Thyroid gland (tissue), 4 donors: ENCODE measurements around the gene TSPAN4. TPM values are rescaled to one million over a fixed set of nuclear protein-coding genes. Genes with fewer than 3 reads are reported as not detected.

Experiments used
- small RNA-seq: library from RNA; depleted of rRNA; stranded (forward); fragments of <200 nt; gene quantifications from one replicate; pipeline ENCODE3, GENCODE V24; 2016
- total RNA-seq, 4 donors: library from RNA; depleted of rRNA; stranded (reverse); fragments of >200 nt; gene quantifications; one replicate each; pipeline ENCODE4 v1.2.3, GENCODE V29; 2016

Gene TSPAN4
- total RNA-seq, 4 donors from 2014 or later: 86.1 to 127 (median 107) TPM

Small RNAs within 50 kb of the gene (small RNA-seq; reads per million reads assigned to genes)
- not detected for gene SNORA52

Other genes starting within 250 kb of the TSPAN4 start
- gene IRF7, start 226.9 kb upstream of the TSPAN4 start, total RNA-seq: 10 to 100 TPM; 15.4 to 42.4 (median 29.1) TPM
- not detected for gene CDHR5, start 217.9 kb upstream of the TSPAN4 start, total RNA-seq
- not detected for gene SCT, start 215.7 kb upstream of the TSPAN4 start, total RNA-seq
- under 1 TPM in 2 of 4 donors, not detected in 2; 0.88 to 0.89 TPM for gene DRD4, start 205.6 kb upstream of the TSPAN4 start, total RNA-seq
- gene DEAF1, start 147.6 kb upstream of the TSPAN4 start, total RNA-seq: 100 to 1,000 TPM in 1 of 4 donors, 10 to 100 TPM in 3; 61.8 to 103 (median 87.6) TPM
- gene TMEM80, start 147.0 kb upstream of the TSPAN4 start, total RNA-seq: 100 to 1,000 TPM in 1 of 4 donors, 10 to 100 TPM in 3; 57.3 to 103 (median 67.7) TPM
- 100 to 1,000 TPM; 185 to 259 (median 195) TPM for gene EPS8L2, start 136.6 kb upstream of the TSPAN4 start, total RNA-seq
- gene TALDO1, start 95.4 kb upstream of the TSPAN4 start, total RNA-seq: 100 to 1,000 TPM; 300 to 965 (median 558) TPM
- gene GATD1, start 65.4 kb upstream of the TSPAN4 start, total RNA-seq: 10 to 100 TPM; 27.4 to 47.6 (median 35.5) TPM
- under 1 TPM in 2 of 4 donors, not detected in 2; 0.44 to 0.45 TPM for gene CEND1, start 52.8 kb upstream of the TSPAN4 start, total RNA-seq
- gene SLC25A22, start 44.6 kb upstream of the TSPAN4 start, total RNA-seq: 10 to 100 TPM in 1 of 4 donors, 1 to 10 TPM in 3; 5.1 to 13.1 (median 7.8) TPM
- gene PIDD1, start 37.6 kb upstream of the TSPAN4 start, total RNA-seq: 10 to 100 TPM; 11.9 to 33.2 (median 16.1) TPM
- gene RPLP2, start 32.9 kb upstream of the TSPAN4 start, total RNA-seq: 100 to 1,000 TPM; 172 to 526 (median 290) TPM
- gene PNPLA2, start 23.9 kb upstream of the TSPAN4 start, total RNA-seq: 10 to 100 TPM; 35.8 to 95.0 (median 57.6) TPM
- 10 to 100 TPM in 2 of 4 donors, 1 to 10 TPM in 2; 4.1 to 21.2 (median 12.3) TPM for gene CRACR2B, start 14.9 kb upstream of the TSPAN4 start, total RNA-seq
- gene CD151, start 9.9 kb upstream of the TSPAN4 start, total RNA-seq: 100 to 1,000 TPM; 135 to 326 (median 298) TPM
- 10 to 100 TPM; 17.9 to 89.2 (median 52.4) TPM for gene POLR2L, start 323 bp upstream of the TSPAN4 start, total RNA-seq
- 100 to 1,000 TPM in 2 of 4 donors, 10 to 100 TPM in 2; 75.0 to 144 (median 93.8) TPM for gene CHID1, start 68.0 kb downstream of the TSPAN4 start, total RNA-seq
- 10 to 100 TPM; 37.2 to 67.3 (median 54.1) TPM for gene AP2A2, start 83.0 kb downstream of the TSPAN4 start, total RNA-seq
- not detected for gene MUC6, start 193.9 kb downstream of the TSPAN4 start, total RNA-seq
- gene MUC2, start 232.0 kb downstream of the TSPAN4 start, total RNA-seq: not detected